ENCODE measurements around the gene RAB22A.

The RAB22A gene

GRCh38 chr20:58309591-58310290 is at the start of gene RAB22A:
RAB22A (plus strand) TSS chr20:58309715; CDS start chr20:58309977, 262 bp downstream.
- DNase-seq = peak; percentile 28

- DNase-seq = no peak
These were observed 49.5 kb upstream of the RAB22A start for GRCh38 chr20:58260006-58260405.

GRCh38 chr20:58261660-58262059 is 47.9 kb upstream of the RAB22A start:
- no peak for DNase-seq

GRCh38 chr20:58264271-58264670 is 45.2 kb upstream of the RAB22A start:
- DNase-seq = no peak

- no peak for DNase-seq
These were observed 41.9 kb upstream of the RAB22A start for GRCh38 chr20:58267389-58268215.

- DNase-seq = no peak
These were observed 41.1 kb upstream of the RAB22A start for GRCh38 chr20:58268421-58268821.

GRCh38 chr20:58268936-58269619 is 40.4 kb upstream of the RAB22A start:
- no peak for DNase-seq

- DNase-seq = no peak
These were observed 37.7 kb upstream of the RAB22A start for GRCh38 chr20:58271606-58272351.

- no peak for DNase-seq
These were observed 35.1 kb upstream of the RAB22A start for GRCh38 chr20:58274384-58274783.

- no peak for DNase-seq
These were observed 32.4 kb upstream of the RAB22A start for GRCh38 chr20:58277107-58277506.

GRCh38 chr20:58277578-58278472 is 31.7 kb upstream of the RAB22A start:
- DNase-seq = no peak

GRCh38 chr20:58286729-58287128 is 22.8 kb upstream of the RAB22A start:
- DNase-seq = no peak

- no peak for DNase-seq
These were observed 21.9 kb upstream of the RAB22A start for GRCh38 chr20:58287638-58288037.

- DNase-seq = no peak
These were observed 20.4 kb upstream of the RAB22A start for GRCh38 chr20:58289143-58289542.

- DNase-seq = no peak
These were observed 16.1 kb upstream of the RAB22A start for GRCh38 chr20:58293453-58293852.

GRCh38 chr20:58294497-58295455 is 14.7 kb upstream of the RAB22A start:
- no peak for DNase-seq

- DNase-seq = no peak
These were observed 13.3 kb upstream of the RAB22A start for GRCh38 chr20:58296051-58296837.

- no peak for DNase-seq
These were observed 12.1 kb upstream of the RAB22A start for GRCh38 chr20:58297394-58297793.

- no peak for DNase-seq
These were observed 9.2 kb upstream of the RAB22A start for GRCh38 chr20:58300321-58300720.

GRCh38 chr20:58303547-58303946 is 6.0 kb upstream of the RAB22A start:
- no peak for DNase-seq

Data from NCI-H510A (cell line).